Neural cell (in vitro differentiated cells): ENCODE data around the gene TAB2. TPM values are rescaled to one million over a fixed set of nuclear protein-coding genes. Genes with fewer than 3 reads are reported as not detected.

Experiments
- H2AFZ ChIP-seq: fragments of 200-600, 300-800 bp; sonication (generic), shearing (Covaris generic); 2 replicates; pipeline ENCODE4 v1.6.0; 2014; ENCODE audit warnings: low read depth, mild to moderate bottlenecking, antibody characterized with exemption, low read length, moderate library complexity
- H3F3A ChIP-seq: fragments of 200-600 bp; shearing (Covaris generic); 2 replicates; pipeline ENCODE4 v1.6.1; 2016; ENCODE audit warnings: mild to moderate bottlenecking, moderate library complexity, mixed read lengths, antibody characterized with exemption, low read length; ENCODE audit not compliant: insufficient read depth, poor library complexity, severe bottlenecking
- H3K27ac ChIP-seq: fragments of 200-600, 300-800 bp; sonication (generic), shearing (Covaris generic); 2 replicates; pipeline ENCODE4 v1.5.1; 2014; ENCODE audit warnings: mild to moderate bottlenecking, low read length, moderate library complexity
- H3K27me3 ChIP-seq: fragments of 300-800, 200-600 bp; sonication (generic), shearing (Covaris generic); 2 replicates; pipeline ENCODE4 v1.6.0; 2014; ENCODE audit warnings: mild to moderate bottlenecking, low read depth, low read length, moderate library complexity; ENCODE audit not compliant: insufficient read depth
- H3K36me3 ChIP-seq: fragments of 300-800, 200-600 bp; sonication (generic), shearing (Covaris generic); 2 replicates; pipeline ENCODE4 v1.5.1; 2014; ENCODE audit warnings: mild to moderate bottlenecking, antibody characterized with exemption, low read length, moderate library complexity; ENCODE audit not compliant: insufficient read depth
- H3K4me2 ChIP-seq: fragments of 300-800, 200-600 bp; sonication (generic), shearing (Covaris generic); 2 replicates; pipeline ENCODE4 v1.6.0; 2014; ENCODE audit warnings: mild to moderate bottlenecking, low read length
- H3K4me3 ChIP-seq: fragments of 300-800, 200-600 bp; sonication (generic), shearing (Covaris generic); 2 replicates; pipeline ENCODE4 v1.5.1; 2014; ENCODE audit warnings: mild to moderate bottlenecking, low read length, moderate library complexity
- H3K79me2 ChIP-seq: fragments of 200-600 bp; shearing (Covaris generic); replicated peaks from 2 replicates; pipeline ENCODE4 v1.6.0; 2014; ENCODE audit warnings: mild to moderate bottlenecking, low read length, moderate library complexity; ENCODE audit not compliant: insufficient read depth
- H3K9ac ChIP-seq: fragments of 300-800, 200-600 bp; sonication (generic), shearing (Covaris generic); 2 replicates; pipeline ENCODE4 v1.6.1; 2016; ENCODE audit warnings: mild to moderate bottlenecking, low read length, mixed read lengths
- H3K9me2 ChIP-seq: fragments of 200-600 bp; shearing (Covaris generic); 2 replicates; pipeline ENCODE4 v1.6.1; 2016; ENCODE audit warnings: mild to moderate bottlenecking, low read length, mixed read lengths; ENCODE audit not compliant: insufficient read depth
- H3K9me3 ChIP-seq: fragments of 200-600, 300-800 bp; sonication (generic), shearing (Covaris generic); 2 replicates; pipeline ENCODE4 v1.6.1; 2016; ENCODE audit warnings: mild to moderate bottlenecking, mixed run types, low read length, moderate library complexity, mixed read lengths
- H4K20me1 ChIP-seq: fragments of 200-600 bp; shearing (Covaris generic); 2 replicates; pipeline ENCODE4 v1.6.1; 2016; ENCODE audit warnings: mild to moderate bottlenecking, mixed run types; ENCODE audit not compliant: insufficient read depth
- CTCF ChIP-seq: fragments of 450-650 bp; IDR thresholded peaks from 2 replicates; pipeline ENCODE4 v1.5.1; 2014; ENCODE audit warnings: antibody characterized with exemption, mild to moderate bottlenecking, moderate library complexity; ENCODE audit not compliant: poor library complexity, severe bottlenecking
- EP300 ChIP-seq: fragments of 450-650 bp; conservative IDR thresholded peaks from 2 replicates; pipeline ENCODE4 v1.6.1; 2014; ENCODE audit warnings: antibody characterized with exemption, mild to moderate bottlenecking, moderate library complexity; ENCODE audit not compliant: poor library complexity, severe bottlenecking
- EZH2 ChIP-seq: fragments of 200-600, 300-800 bp; shearing (Covaris generic), sonication (generic); IDR thresholded peaks from 2 replicates; pipeline ENCODE4 v1.6.1; 2014; ENCODE audit warnings: antibody characterized with exemption, low read length, borderline replicate concordance, mild to moderate bottlenecking; ENCODE audit not compliant: insufficient read depth, poor library complexity, severe bottlenecking
- MXI1 ChIP-seq: fragments of 450-650 bp; conservative IDR thresholded peaks from 2 replicates; pipeline ENCODE4 v1.6.1; 2014; ENCODE audit warnings: antibody characterized with exemption, mild to moderate bottlenecking; ENCODE audit not compliant: poor library complexity, severe bottlenecking
- POLR2AphosphoS5 ChIP-seq: IDR thresholded peaks from 2 replicates; pipeline ENCODE4 v1.6.1; 2012
- RAD21 ChIP-seq: fragments of 450-650 bp; conservative IDR thresholded peaks from 2 replicates; pipeline ENCODE4 v1.6.1; 2014; ENCODE audit warnings: antibody characterized with exemption, mild to moderate bottlenecking, moderate library complexity
- SMC3 ChIP-seq: fragments of 450-650 bp; conservative IDR thresholded peaks from 2 replicates; pipeline ENCODE4 v1.6.1; 2014; ENCODE audit warnings: antibody characterized with exemption, mild to moderate bottlenecking, moderate library complexity; ENCODE audit not compliant: poor library complexity
- TAF1 ChIP-seq: IDR thresholded peaks from 2 replicates; pipeline ENCODE4 v1.6.1; 2012; ENCODE audit warnings: low read depth
- polyA plus RNA-seq: library from polyadenylated mRNA; depleted of rRNA; stranded (reverse); fragments of >200 nt; gene quantifications from 2 replicates; pipeline ENCODE4 v1.2.3, GENCODE V29; 2014
- TF ChIP-seq, protein P1 (sequence below): IDR thresholded peaks from 2 replicates; pipeline ENCODE4 v1.6.1; 2012; ENCODE audit warnings: borderline replicate concordance

Gene TAB2
- polyA plus RNA-seq, 1 donor from 2014 or later = 27.6 TPM

DNA sequence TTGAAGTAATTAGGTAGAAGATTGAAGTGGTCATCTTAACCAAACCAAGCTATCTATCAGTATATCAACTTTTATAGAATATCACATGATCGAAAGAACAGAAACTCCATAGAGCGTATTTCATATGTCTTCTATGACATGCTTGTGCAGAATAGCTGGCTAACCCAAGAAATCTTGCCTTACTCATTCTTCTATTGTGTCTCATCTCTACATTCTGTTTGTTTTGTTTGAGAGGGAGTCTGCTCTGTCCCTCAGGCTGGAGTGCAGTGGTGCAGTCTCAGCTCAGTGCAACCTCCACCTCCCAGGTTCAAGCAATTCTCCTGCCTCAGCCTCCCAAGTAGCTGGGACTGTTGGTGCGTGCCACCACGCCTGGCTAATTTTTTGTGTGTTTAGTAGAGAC, 10.6 kb downstream of the TAB2 start:
- Histone ChIP-seq H3K79me2 (peaks cover 99% of the 10 kb centered on the region), H3K9ac (no peak overlapping the region), H2AFZ (no peak overlapping the region), H3F3A (no peaks in the 10 kb centered on the region), H3K4me3 (no peak overlapping the region), H4K20me1 (peaks cover 6% of the 10 kb centered on the region), H3K36me3 (no peaks in the 10 kb centered on the region), H3K27me3 (no peaks in the 10 kb centered on the region), H3K9me2 (no peaks in the 10 kb centered on the region), H3K9me3 (no peaks in the 10 kb centered on the region), H3K4me2 (no peak overlapping the region), H3K27ac (no peak overlapping the region)
- no peak for TF ChIP-seq MXI1
- TF ChIP-seq TAF1 = no peak
- no peak for TF ChIP-seq SMC3
- TF ChIP-seq, protein P1, sequence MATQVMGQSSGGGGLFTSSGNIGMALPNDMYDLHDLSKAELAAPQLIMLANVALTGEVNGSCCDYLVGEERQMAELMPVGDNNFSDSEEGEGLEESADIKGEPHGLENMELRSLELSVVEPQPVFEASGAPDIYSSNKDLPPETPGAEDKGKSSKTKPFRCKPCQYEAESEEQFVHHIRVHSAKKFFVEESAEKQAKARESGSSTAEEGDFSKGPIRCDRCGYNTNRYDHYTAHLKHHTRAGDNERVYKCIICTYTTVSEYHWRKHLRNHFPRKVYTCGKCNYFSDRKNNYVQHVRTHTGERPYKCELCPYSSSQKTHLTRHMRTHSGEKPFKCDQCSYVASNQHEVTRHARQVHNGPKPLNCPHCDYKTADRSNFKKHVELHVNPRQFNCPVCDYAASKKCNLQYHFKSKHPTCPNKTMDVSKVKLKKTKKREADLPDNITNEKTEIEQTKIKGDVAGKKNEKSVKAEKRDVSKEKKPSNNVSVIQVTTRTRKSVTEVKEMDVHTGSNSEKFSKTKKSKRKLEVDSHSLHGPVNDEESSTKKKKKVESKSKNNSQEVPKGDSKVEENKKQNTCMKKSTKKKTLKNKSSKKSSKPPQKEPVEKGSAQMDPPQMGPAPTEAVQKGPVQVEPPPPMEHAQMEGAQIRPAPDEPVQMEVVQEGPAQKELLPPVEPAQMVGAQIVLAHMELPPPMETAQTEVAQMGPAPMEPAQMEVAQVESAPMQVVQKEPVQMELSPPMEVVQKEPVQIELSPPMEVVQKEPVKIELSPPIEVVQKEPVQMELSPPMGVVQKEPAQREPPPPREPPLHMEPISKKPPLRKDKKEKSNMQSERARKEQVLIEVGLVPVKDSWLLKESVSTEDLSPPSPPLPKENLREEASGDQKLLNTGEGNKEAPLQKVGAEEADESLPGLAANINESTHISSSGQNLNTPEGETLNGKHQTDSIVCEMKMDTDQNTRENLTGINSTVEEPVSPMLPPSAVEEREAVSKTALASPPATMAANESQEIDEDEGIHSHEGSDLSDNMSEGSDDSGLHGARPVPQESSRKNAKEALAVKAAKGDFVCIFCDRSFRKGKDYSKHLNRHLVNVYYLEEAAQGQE = no peak
- no peak for TF ChIP-seq RAD21
- no peak for TF ChIP-seq POLR2AphosphoS5
- no peak for TF ChIP-seq CTCF
- no peak for TF ChIP-seq EZH2
- TF ChIP-seq EP300 = no peak

GRCh38 chr6:149329529-149329928, 12.0 kb downstream of the TAB2 start:
- no peaks in the 10 kb centered on the region for H3F3A ChIP-seq
- no peak overlapping the region for H3K4me2 ChIP-seq
- H3K27ac ChIP-seq = no peak overlapping the region
- H3K79me2 ChIP-seq = peaks cover 99% of the 10 kb centered on the region
- H3K9me3 ChIP-seq = no peaks in the 10 kb centered on the region
- no peaks in the 10 kb centered on the region for H3K36me3 ChIP-seq
- H3K9ac ChIP-seq = no peak overlapping the region
- no peak overlapping the region for H2AFZ ChIP-seq
- H4K20me1 ChIP-seq = peaks cover 5% of the 10 kb centered on the region
- H3K27me3 ChIP-seq = no peaks in the 10 kb centered on the region
- H3K9me2 ChIP-seq = no peaks in the 10 kb centered on the region
- H3K4me3 ChIP-seq = no peak overlapping the region
- TF ChIP-seq EP300 (no peak), CTCF (no peak), MXI1 (no peak)
- TF ChIP-seq, protein P1 = no peak
